SKM-1 (cell line): Measurements from ENCODE around the gene BSG.

Experiments
- DNase-seq: peaks from one replicate; lab custom pipeline; 2025; ENCODE audit not compliant: unreplicated experiment; lab: John Stamatoyannopoulos, UW

Gene BSG

GRCh38 chr19:540867-541637 is 31.3 kb upstream of the BSG start:
- DNase-seq: no peak

- DNase-seq: no peak
Measured at GRCh38 chr19:541699-542098, 30.7 kb upstream of the BSG start.

DNA sequence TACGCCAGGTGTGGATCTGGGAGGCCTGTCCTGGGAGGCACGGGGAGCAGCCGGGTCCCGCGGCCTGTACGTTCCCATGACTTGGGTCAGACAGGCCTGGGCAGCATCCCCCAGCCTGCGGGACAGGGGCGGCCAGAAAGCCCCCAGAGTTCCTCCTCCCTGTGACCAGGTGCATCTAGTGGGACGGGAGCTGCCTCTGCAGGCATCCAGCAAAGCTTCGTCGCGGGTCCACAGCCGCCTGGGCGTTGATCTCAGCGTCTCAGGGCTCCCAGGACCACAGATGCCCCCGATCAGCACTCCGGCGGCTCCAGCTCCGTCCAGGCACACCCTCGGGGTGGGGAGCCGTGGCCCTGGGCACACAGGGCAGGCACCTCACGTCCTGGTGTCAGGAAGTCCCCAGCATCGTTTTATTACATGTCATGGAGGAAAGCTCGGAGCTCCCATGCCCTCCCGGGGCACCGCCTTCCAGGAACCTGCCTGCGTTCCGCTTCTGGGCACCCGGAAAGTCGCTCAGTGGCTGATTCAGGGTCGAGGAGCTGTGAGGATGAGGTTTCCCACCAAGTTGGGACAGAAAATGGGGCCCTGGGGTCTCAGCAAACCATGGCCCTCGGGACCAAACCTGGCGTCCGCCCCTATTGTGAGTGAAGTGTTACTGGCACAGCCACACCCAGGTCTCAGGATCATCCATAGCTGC is 30.1 kb upstream of the BSG start:
- no peak for DNase-seq

DNA sequence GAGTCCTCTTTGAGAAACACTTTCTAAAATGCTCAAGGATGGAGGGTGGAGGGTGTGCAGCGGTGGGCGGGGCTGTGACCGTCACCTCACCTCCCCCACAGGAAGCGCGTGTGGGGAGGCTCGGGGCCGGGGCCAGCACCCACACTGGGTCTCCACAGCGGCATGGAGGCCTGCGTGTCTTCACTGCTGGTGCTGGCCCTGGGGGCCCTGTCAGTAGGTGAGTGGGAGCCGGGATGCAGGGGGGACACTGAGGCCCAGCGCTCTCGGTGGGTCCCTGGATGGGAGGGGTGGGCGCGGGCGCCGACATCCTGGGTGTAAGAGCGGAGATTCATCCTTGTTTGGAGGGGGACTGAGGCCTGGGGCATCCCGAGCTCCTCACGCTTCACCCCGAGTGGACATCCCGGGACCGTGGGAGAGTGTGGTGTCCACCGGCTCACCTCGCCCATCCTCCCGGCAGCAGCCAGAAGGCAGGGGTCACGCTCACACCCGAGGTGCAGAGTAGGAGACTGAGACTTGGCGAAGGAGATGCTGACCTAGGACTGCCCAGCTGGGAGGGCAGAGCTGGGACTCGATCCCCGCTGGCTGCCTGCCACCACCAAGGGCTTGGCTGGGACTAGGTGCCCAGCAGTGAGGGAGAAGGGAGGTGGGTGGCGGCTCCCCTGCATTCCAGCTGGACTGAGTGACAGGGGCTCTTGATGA is 28.3 kb upstream of the BSG start, which contains the start of gene GZMM:
GZMM (plus strand) TSS at position 144 of the 699 bp plus-strand sequence; CDS start at position 163, 19 bp downstream.
- no peak for DNase-seq

GRCh38 chr19:547117-547516 is 25.3 kb upstream of the BSG start:
- DNase-seq: no peak

DNA sequence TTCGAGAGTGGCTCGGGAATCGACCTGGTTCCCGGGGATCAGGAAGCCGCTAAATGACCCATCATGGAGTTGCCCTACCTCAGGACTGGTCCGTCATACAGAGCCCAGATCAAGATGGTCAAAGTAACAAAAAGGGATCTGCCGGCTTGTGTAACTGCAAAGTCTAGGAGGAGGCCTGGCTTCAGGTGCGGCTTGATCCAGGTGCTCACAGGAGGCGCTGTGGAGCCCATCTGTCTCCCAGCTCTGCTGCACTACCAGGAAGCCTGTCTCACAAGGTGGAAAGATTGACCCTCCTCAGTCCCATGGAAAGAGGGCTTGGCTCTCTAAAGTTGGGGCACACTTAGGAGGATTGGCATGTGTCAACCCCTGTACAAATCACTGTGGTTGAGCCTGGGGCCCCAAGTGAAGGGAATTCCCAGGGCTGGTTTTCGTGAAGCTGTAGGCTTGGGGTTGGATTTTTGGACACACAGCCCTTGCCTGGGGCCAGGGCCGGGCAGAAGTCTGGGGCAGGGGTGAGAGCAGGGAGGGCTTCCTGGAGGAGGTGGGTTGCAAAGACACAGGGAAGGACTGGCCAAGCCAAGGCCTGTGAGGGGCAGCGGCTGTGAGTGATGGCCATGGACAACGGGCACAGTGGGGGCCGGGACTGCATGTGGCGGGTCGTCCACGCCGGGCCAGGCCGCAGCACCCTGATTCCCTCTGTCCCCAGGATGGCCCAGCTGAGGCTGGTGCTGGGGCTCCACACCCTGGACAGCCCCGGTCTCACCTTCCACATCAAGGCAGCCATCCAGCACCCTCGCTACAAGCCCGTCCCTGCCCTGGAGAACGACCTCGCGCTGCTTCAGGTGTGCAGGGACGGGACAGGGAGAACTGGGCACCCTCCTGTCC is 24.3 kb upstream of the BSG start:
- DNase-seq: no peak

GRCh38 chr19:548886-549830 is 23.2 kb upstream of the BSG start:
- no peak for DNase-seq

GRCh38 chr19:554817-555216 is 17.6 kb upstream of the BSG start:
- no peak for DNase-seq

DNA sequence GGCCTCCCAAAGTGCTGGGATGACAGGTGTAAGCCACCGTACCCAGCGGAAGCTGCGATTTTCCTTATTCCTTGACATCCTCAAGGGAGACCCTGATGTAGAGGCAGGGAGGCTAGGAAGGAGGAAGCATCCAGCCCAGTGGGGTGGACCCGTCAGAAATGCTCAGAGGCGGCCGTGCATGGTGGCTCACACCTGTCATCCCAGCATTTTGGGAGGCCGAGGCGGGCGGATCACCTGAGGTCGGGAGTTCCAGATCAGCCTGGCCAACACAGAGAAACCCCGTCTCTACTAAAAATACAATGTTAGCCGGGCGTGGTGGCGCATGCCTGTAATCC is 17.0 kb upstream of the BSG start:
- DNase-seq: no peak

DNA sequence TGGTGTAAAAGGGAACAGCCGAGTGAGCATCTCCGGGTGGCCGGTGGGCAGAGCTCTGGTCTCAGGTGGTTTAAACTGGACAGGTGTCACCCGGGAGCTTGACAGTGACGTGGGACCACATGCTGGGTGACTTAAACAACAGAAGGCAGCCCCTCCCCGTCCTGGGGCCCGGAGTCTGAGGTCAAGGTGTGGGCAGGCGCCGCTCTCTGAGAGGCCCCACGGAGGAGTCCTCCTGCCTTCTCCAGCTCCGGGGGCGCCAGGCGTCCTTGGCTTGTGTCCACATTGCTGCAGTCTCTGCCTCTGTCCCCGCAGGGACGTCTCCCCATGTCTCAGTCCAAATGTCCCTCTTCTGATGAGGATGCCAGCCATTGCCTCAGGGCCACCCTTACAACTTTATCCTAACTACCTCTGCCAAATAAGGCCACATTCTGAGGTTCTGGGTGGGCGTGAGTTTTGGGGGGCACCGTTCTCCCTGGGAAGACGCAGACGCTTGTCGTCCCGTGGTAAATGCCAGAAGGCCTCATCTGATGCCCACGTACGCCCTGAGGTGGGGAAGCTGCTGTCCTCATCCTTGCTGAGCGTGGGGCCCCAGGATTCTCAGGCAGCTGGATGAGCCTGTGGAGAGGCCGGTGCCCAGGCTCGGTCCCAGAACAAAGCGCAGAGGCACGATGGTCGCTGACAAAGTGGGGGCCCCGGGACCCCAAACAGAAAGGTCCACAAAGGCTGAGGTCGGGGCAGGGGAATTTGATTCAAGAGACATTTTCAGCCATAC is 15.6 kb upstream of the BSG start:
- DNase-seq: no peak

DNA sequence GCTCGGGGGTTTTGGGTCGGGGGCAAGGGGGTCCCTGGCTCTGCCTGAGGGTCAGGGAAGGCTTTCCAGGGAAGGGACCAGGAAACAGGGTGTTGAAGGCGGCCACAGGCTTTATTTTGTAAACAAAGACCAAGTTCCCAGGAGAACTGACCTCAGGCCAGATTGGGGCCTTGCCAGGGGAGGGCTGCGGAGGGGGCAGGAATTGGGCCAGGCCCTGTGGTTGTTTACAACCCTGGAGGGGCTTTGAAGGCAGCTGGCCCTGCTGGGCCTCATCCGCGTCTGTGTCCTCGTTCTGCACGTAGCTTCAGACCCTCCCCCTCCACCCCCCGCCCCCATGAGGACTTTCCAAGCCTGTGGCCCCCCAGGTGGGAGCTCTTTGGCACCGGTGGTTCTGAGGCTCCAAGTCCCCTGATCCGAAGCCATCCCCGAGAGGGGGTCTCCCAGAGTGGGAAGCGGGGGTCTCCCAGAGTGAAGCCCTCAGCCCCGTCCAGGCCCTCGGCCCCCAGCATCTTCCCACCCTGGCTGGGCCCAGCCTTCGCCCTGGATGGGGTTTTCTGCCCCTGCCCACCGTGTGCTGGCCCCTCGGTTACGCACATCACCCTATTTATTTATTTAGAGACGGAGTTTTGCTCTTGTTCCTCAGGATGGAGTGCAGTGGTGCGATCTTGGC is 13.5 kb upstream of the BSG start:
- no peak for DNase-seq

DNA sequence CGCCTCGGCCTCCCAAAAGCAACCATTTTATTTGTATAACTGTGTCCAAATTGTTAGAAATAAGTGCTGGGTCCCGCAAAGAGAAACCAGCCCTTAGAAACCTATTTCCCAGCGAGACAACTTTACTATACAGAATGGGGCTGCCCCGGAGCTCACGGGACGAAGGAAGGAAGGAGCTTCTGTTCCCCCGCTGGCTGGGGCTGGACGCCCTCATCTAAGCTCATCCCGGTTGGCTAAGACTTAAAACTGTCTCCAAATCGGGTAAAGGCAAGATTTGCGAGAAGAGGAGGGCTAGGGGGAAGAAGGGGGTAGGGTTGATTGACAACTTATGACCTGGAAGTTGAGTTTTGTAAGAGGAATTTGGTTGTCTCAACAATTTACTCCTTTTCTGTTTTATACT is 12.3 kb upstream of the BSG start:
- no peak for DNase-seq

DNA sequence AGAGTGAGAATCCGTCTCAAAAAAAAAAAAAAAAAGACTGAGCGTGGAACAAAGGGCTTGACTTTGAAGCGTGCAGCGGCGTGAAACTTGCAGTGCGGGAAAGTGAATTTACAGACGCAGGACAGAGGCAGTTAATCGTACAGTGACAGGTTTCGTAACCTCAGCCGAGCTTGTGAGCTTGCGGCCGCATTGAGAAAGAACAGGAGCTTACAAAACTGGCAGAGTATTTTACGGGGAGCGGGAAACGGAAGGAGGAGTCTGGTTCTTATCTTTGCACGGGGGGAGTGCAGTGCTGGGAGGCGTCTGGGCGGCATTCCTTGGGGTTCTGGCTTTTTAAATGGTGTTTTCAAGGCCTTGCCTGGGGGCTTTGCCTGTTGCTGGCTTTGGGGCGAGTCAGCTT is 6.0 kb upstream of the BSG start:
- DNase-seq: peak; percentile 85

GRCh38 chr19:566844-567243 is 5.6 kb upstream of the BSG start:
- DNase-seq: no peak

DNA sequence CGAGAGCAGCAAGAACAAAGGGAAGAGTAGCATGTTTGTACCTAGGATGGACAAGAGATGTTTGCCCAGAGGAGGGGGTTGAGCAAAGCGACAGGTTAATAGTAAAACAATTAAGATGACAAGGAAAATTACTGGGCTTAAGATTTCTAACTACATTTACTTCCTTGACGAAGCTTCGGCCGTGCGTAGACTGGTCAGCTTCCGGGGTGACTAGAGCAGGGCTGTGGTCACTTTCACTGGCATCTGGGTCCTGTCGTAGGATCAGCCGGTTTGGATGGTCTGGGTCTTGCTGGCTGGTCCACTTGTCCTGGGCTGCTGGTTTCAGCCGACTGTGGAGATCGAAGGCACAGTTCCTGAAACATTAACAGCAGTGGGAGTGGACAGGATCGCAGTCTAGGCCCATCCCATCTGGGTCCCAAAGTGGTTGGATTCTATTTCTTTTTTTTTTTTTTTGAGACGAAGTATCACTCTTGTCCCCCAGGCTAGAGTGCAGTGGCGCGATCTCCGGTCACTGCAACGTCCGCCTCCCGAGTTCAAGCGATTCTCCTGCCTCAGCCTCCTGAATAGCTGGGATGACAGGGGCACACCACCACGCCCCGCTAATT is 5.0 kb upstream of the BSG start:
- no peak for DNase-seq

DNA sequence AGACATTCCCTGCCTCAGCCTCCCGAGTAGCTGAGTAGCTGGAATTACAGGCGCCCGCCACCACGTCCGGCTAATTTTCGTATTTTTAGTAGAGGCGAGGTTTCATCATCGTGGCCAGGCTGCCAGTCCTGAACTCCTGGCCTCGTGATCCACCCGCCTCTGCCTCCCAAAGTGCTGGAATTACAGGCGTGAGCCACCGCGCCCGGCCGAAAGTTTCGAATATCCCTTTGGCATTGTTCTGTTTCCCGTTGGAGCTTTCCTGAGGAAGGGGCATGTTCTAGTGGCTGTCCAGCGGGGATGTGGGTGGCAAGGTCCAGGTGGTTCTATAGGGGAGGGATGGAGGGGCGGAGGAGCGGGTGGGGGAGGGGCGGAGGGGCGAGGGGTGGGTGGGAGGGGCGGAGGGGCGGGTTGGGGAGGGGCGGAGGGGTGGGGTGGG is 2.1 kb upstream of the BSG start:
- no peak for DNase-seq

DNA sequence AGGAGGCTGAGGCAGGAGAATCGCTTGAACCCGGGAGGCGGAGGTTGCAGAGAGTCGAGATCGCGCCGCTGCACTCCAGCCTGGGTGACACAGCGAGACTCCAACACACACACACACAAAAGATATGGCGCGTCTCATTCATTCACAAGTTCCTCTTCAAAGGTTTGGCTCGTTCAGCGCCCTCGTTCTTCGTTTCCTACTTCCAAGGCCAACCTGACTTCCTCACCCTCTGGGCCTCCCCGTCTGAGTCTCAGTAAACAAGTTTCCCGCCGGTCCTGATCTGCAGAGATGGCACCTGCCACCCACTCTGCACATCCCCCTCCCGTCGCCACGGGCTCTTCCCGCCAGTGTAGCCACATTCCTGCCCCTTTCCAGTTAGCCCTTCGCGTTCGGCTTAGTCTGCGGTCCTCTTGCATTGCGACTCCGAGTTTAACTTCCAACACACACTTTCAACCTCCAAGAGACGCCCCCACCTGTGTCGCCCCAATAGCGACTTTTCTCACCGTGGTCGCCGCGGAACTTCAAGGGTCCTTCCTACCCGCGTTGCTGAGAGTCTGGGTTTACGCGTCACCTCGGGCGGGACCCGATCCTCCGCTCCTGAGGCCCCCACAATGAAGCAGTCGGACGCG is 1.3 kb upstream of the BSG start:
- DNase-seq: peak; percentile 57

DNA sequence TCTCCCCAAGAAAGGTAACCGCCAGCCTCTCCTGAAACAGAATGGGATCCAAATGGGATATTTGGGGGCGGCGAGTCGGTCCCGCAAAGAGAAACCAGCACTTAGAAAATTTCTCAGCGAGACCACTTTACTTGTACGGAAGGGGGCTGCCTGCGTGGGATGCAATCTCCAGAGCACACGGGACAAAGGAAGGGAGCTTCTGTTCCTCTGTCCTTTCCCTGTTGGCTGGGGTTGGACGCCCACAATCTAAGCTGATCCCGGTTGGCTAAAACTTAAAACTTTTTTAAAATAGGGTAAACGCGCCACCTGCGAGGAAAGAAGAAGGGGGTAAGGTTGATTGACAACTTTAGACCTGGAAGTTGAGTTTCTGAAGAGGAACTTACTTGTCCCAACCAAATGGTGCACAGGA is 826 bp upstream of the BSG start:
- no peak for DNase-seq
